Osteocyte (in vitro differentiated cells): ENCODE data around the gene COL4A6. TPM values are rescaled to one million over a fixed set of nuclear protein-coding genes. Genes with fewer than 3 reads are reported as not detected.

Experiments used
- DNase-seq: peaks from one replicate; pipeline ENCODE4 v3.0.0; 2021; ENCODE audit warnings: mixed read lengths; ENCODE audit not compliant: unreplicated experiment; ENCODE audit errors: extremely low spot score
- H3K27ac Mint-ChIP-seq: one replicate; pipeline ENCODE4 v1.8.0; 2021; ENCODE audit warnings: mild to moderate bottlenecking, mixed read lengths; ENCODE audit not compliant: unreplicated experiment
- H3K27me3 Mint-ChIP-seq: one replicate; pipeline ENCODE4 v1.8.0; 2021; ENCODE audit warnings: mixed read lengths; ENCODE audit not compliant: unreplicated experiment
- H3K36me3 Mint-ChIP-seq: one replicate; pipeline ENCODE4 v1.8.0; 2021; ENCODE audit warnings: mixed read lengths; ENCODE audit not compliant: unreplicated experiment
- H3K4me1 Mint-ChIP-seq: one replicate; pipeline ENCODE4 v1.8.0; 2021; ENCODE audit warnings: mixed read lengths; ENCODE audit not compliant: unreplicated experiment
- H3K4me3 Mint-ChIP-seq: one replicate; pipeline ENCODE4 v1.8.0; 2021; ENCODE audit warnings: mild to moderate bottlenecking, moderate library complexity, mixed read lengths; ENCODE audit not compliant: unreplicated experiment
- H3K9me3 Mint-ChIP-seq: one replicate; pipeline ENCODE4 v1.8.0; 2021; ENCODE audit warnings: mixed read lengths; ENCODE audit not compliant: unreplicated experiment
- CTCF ChIP-seq: fragments of 200-600 bp; sonication (generic); IDR thresholded peaks from 2 replicates; pipeline ENCODE4 v1.5.0; 2021; ENCODE audit warnings: antibody characterized with exemption, mild to moderate bottlenecking, moderate library complexity
- total RNA-seq: library from RNA; stranded (reverse); gene quantifications from 2 replicates; pipeline ENCODE4 v1.2.1, GENCODE V29; 2021

The COL4A6 gene
- total RNA-seq, 1 donor from 2014 or later, result 36.2 TPM

DNA sequence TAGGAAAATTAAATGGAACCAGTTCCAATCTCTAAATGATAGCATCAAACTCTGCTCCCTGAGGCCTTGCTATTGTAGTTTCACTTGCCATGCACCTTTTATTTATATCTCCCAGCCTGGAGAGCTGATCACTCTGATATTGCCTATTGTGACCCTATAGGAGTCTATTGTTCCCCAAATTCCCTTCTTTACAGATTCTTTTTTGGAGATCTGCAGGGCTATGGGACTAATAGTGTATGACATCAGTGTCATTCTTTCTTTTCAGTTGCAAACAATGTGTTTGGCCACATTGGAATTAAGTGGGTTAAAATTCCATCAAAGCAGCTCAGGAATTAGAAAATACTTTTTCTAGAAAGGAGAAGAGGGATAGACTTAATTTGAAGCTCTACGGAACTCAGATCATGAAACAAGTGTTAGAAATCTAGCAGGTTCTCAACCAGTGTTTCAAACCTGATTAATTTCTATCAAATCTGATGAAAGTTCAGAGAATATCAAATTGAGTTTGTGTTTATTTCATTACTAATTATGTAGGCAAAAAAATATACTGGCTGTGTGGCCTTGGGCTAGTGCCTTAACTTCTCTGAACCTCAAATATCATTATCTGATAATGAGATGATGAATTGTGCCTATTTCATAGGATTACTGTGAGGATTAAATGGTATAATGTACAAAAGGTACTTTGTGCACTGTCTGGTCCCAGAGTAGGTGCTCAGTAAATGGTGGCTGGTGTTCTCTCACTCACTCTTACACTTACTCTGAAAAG, 71.4 kb downstream of the COL4A6 start:
- Mint-ChIP-seq H3K27ac (no peak overlapping the region), H3K4me1 (peaks cover 20% of the 10 kb centered on the region), H3K4me3 (no peak overlapping the region), H3K9me3 (no peaks in the 10 kb centered on the region), H3K27me3 (no peaks in the 10 kb centered on the region), H3K36me3 (peaks cover 4% of the 10 kb centered on the region)
- no peak for DNase-seq
- TF ChIP-seq CTCF, result no peak

- DNase-seq, result no peak
- peaks cover 34% of the 10 kb centered on the region for H3K4me1 Mint-ChIP-seq
- peaks cover 4% of the 10 kb centered on the region for H3K36me3 Mint-ChIP-seq
- no peaks in the 10 kb centered on the region for H3K27me3 Mint-ChIP-seq
- no peaks in the 10 kb centered on the region for H3K9me3 Mint-ChIP-seq
- H3K27ac Mint-ChIP-seq, result no peak overlapping the region
- TF ChIP-seq CTCF, result no peak
- H3K4me3 Mint-ChIP-seq, result no peak overlapping the region
Measured at GRCh38 chrX:108362026-108362425, 76.2 kb downstream of the COL4A6 start.

DNA sequence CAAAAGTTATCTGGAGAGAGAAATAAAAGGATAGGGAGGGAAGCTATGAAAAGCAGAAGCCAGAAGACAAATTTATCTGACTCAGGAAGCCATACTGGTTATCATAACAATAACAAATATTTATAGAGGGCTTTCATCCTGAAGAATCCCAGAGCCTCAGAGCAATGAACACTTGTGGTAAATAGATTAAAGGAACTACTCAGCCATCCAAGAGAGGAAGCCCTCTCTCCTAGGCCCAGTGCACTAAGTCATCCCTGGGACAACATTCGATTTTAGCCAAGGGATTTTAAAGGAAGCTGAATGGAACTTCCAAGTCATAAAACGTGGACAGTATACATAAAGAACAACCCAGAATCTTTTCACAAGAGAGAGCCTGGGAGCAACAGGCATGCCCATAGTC, 76.9 kb downstream of the COL4A6 start:
- H3K9me3 Mint-ChIP-seq, result no peaks in the 10 kb centered on the region
- TF ChIP-seq CTCF, result no peak
- peak overlapping the region; percentile 12 for H3K27ac Mint-ChIP-seq
- DNase-seq, result no peak
- H3K27me3 Mint-ChIP-seq, result no peaks in the 10 kb centered on the region
- H3K4me3 Mint-ChIP-seq, result no peak overlapping the region
- peaks cover 34% of the 10 kb centered on the region for H3K4me1 Mint-ChIP-seq
- H3K36me3 Mint-ChIP-seq, result peaks cover 4% of the 10 kb centered on the region

DNA sequence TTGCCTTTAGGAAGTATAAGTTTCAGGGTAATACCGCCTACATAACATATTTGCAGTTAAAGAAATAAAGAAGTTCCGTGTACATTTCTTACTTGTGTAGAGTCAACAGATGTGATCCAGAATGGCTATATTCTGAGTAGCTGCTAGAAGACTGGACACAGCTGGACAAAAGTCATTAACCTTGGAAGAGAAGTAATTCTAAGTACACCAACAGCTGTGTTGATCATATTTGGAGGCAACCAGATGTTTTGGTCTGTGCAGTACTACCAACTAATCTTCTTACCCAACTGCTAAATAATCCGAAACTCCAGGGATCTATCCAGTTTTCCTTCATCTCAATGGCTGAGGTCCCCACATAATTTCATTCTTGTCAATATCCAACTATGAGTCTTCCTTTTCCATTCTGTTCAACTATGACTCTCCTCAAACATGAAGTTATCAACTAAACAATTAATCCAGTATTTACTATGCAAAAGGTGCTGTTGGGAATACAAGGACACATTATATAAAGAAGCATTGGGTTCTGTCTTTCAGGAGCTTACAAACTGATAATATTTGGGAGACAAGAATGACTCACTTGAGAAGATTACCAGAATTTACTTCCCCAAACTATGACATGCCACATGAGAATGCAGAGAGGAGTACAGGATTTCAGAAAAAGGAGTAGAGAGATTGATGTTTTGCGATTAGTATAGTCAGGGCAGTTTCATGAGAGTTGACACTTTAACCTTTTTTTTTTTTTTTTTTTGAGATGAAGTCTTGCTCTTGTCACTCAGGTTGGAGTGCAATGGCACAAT, 78.2 kb downstream of the COL4A6 start:
- H3K9me3 Mint-ChIP-seq, result no peaks in the 10 kb centered on the region
- DNase-seq, result no peak
- H3K4me1 Mint-ChIP-seq, result peaks cover 34% of the 10 kb centered on the region
- H3K27me3 Mint-ChIP-seq, result no peaks in the 10 kb centered on the region
- H3K4me3 Mint-ChIP-seq, result no peak overlapping the region
- TF ChIP-seq CTCF, result no peak
- no peak overlapping the region for H3K27ac Mint-ChIP-seq
- peaks cover 4% of the 10 kb centered on the region for H3K36me3 Mint-ChIP-seq

DNA sequence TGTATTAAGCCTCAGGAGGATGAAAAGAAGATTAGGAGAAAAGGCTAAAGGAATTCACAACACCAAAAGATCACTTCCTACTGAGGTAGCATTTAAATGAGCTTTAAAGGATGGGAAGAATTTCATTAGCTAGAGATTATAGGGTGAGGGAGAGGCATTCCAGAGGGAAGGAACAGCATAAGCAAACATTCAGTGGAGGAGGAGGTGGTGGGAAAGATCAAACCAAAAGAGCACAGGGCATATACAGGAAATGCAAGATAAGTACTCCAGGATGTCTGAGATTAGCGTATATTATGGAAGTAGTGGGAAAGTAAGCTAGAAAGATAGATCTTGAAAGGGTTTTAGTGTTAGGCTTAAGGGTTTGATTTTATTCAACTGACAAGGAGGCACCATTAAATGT, 84.8 kb downstream of the COL4A6 start:
- Mint-ChIP-seq H3K9me3 (no peaks in the 10 kb centered on the region), H3K27ac (no peak overlapping the region), H3K4me1 (peaks cover 5% of the 10 kb centered on the region), H3K36me3 (peaks cover 1% of the 10 kb centered on the region), H3K27me3 (no peaks in the 10 kb centered on the region), H3K4me3 (no peak overlapping the region)
- no peak for DNase-seq
- no peak for TF ChIP-seq CTCF
